Epidermal melanocyte (primary cell): ENCODE data around the gene CMTM7.
"Not testable (repeated sequence)": the region's sequence is repeated elsewhere in the genome, so short reads cannot be mapped to it uniquely, and the experiment has no call there.

Source experiments
- DNase-seq: peaks from one replicate; pipeline ENCODE4 v3.0.0; 2011; ENCODE audit warnings: low spot score; ENCODE audit not compliant: insufficient read length

The CMTM7 gene

GRCh38 chr3:32436816-32437189 lies 45.1 kb downstream of the CMTM7 start:
- DNase-seq, result no peak

- DNase-seq, result no peak
Observed at GRCh38 chr3:32437896-32438295, 46.2 kb downstream of the CMTM7 start.

GRCh38 chr3:32438596-32439344 lies 47.1 kb downstream of the CMTM7 start:
- DNase-seq, result no peak

- DNase-seq, result not testable (repeated sequence)
Observed at GRCh38 chr3:32439421-32439820, 47.8 kb downstream of the CMTM7 start.

- DNase-seq, result no peak
Observed at GRCh38 chr3:32440611-32441350, 49.1 kb downstream of the CMTM7 start.

GRCh38 chr3:32442766-32443165 lies 51.1 kb downstream of the CMTM7 start:
- DNase-seq, result no peak

GRCh38 chr3:32443478-32443877 lies 51.8 kb downstream of the CMTM7 start:
- no peak for DNase-seq

- no peak for DNase-seq
Observed at GRCh38 chr3:32447865-32448400, 56.3 kb downstream of the CMTM7 start.

GRCh38 chr3:32448686-32449474 lies 57.2 kb downstream of the CMTM7 start:
- no peak for DNase-seq

GRCh38 chr3:32449691-32450090 lies 58.0 kb downstream of the CMTM7 start:
- no peak for DNase-seq

- DNase-seq, result no peak
Observed at GRCh38 chr3:32450426-32450825, 58.8 kb downstream of the CMTM7 start.

GRCh38 chr3:32450992-32451659 lies 59.5 kb downstream of the CMTM7 start:
- DNase-seq, result no peak

GRCh38 chr3:32452009-32452408 lies 60.4 kb downstream of the CMTM7 start:
- no peak for DNase-seq

- no peak for DNase-seq
Observed at GRCh38 chr3:32453346-32453745, 61.7 kb downstream of the CMTM7 start.

GRCh38 chr3:32454111-32454510 lies 62.5 kb downstream of the CMTM7 start:
- DNase-seq, result no peak

GRCh38 chr3:32454731-32455608 lies 63.3 kb downstream of the CMTM7 start:
- DNase-seq, result no peak

GRCh38 chr3:32455609-32456428 lies 64.2 kb downstream of the CMTM7 start:
- DNase-seq, result no peak

- no peak for DNase-seq
Observed at GRCh38 chr3:32456429-32457130, 64.9 kb downstream of the CMTM7 start.

- no peak for DNase-seq
Observed at GRCh38 chr3:32457971-32458471, 66.4 kb downstream of the CMTM7 start.
